Raji (cell line): ENCODE data around the gene RIPK3.

Source experiments
- POLR2A ChIP-seq: IDR thresholded peaks from 2 replicates; pipeline ENCODE4 v1.6.1; 2011; ENCODE audit warnings: low read depth, low read length, control low read depth; ENCODE audit not compliant: insufficient read depth

RIPK3 gene

GRCh38 chr14:24339284-24340151, at the start of gene RIPK3:
Gene RIPK3 (minus strand): TSS chr14:24339991. CDS start chr14:24339826, 165 bp downstream.
- TF ChIP-seq POLR2A: peak; percentile 66

DNA sequence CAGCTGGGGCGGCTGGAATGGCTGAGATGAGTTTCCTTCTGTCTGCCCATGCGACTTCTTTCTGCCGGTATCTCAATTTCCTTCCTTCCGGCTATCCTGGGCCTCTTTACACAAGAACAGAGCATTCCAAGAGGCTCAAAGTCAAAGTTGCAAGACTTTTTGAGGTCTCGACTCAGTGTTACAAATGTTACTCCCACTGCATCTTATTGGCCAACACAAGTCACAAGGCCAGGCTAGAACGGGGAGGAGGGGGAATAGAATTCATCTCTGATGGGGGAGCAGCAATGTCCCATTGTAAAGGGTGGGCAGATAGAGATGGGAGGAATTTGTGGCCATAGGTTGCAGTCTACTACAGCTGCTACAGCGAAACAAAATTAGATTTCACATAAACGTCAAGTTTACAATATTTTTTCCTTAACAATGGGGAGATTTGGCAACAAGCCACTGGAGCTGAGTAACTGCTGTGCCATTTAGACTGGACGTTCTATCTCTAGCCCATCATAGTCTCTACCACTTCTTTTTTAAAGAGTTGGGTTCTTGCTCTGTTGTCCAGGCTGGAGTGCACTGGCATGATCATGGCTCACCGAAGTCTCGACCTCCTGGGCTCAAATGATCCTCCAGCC, 49.5 kb upstream of the RIPK3 start:
- no peak for TF ChIP-seq POLR2A

DNA sequence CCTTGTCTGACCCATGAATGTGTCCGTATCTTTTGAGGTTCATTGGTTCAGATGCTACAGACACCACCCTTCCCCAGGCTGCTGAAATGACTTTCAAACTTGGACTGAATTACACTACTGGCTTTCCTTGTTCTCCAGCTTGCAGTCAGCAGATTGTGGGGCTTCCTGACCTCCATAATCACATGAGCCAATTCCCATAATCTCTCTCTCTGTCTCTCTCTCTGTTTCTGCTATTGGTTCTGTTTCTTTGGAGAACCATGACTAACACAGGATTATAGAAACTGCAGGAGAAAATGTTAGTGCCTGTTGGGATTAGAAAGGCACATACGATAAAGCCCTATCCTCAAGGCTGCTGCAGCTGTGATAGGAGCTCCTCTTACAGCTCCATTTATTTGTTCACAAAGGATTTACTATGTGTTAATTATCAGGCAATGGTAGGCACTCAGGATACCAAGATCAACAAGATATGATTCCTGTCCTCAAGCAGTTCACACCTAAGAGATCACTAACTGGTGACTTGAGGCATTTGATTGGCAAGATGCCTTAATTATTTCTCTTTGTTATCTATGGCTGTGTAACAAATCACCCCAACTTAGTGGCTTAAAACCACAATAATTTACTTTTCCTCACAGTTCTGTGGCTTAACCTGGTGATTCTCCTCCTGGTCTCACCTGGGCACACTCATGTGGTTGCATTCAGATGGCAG, 48.8 kb upstream of the RIPK3 start:
- no peak for TF ChIP-seq POLR2A

DNA sequence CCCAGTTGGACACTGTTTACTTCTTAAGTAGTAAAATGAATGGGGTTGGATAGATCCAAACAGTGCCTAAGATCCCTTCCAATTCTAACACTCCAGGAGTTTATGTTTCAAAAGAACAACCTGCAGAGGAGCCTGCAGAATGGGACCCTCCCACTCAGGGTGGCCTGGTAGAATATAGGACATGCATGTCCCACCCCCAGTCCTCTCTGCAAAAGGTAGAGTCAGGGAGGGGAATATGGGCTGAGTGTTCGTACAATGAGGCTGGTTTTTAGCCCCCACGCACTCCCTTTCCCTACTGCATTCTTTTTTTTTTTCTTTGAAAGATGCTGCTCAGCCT, 47.2 kb upstream of the RIPK3 start:
- no peak for TF ChIP-seq POLR2A

GRCh38 chr14:24385524-24385923, 45.7 kb upstream of the RIPK3 start:
- TF ChIP-seq POLR2A: no peak

- no peak for TF ChIP-seq POLR2A
Observed at GRCh38 chr14:24384169-24384568, 44.4 kb upstream of the RIPK3 start.

DNA sequence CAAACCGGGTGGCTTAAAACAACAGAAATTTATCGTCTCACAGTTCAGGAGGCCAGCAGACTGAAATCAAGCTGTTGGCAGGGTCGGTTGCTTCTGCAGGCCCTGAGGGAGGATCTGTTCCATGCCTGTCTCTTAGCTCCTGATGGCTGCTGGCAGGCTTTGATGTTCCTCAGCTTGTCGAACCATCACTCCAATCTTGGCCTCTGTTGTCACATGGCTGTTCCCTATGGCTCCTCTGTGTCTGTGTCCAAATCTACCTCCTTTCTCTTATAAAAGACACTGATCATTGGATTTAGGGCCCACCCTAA, 42.2 kb upstream of the RIPK3 start:
- no peak for TF ChIP-seq POLR2A

GRCh38 chr14:24381363-24382063, 41.7 kb upstream of the RIPK3 start:
- no peak for TF ChIP-seq POLR2A

- no peak for TF ChIP-seq POLR2A
Observed at GRCh38 chr14:24379907-24380730, 40.3 kb upstream of the RIPK3 start.

- no peak for TF ChIP-seq POLR2A
Observed at GRCh38 chr14:24378981-24379906, 39.5 kb upstream of the RIPK3 start.

DNA sequence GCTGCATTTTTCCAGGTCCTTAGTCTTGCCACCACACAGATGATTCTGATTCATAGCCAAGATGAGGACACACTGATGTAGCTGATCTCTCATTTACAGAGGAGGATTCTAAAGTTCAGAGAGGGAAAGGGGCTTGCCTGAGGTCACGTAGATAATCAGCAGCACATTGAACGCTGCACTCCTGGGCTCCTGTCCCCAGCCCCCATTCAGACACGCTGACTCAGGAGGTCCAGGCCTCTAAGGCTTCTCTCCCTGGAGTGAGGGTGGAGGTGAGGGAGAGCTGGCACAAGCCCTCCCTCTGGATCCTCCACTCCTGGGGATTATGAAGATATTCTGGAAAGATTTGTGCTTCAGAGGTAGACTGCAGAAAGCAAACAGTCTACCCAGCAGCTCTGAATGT, 38.5 kb upstream of the RIPK3 start:
- TF ChIP-seq POLR2A: no peak

DNA sequence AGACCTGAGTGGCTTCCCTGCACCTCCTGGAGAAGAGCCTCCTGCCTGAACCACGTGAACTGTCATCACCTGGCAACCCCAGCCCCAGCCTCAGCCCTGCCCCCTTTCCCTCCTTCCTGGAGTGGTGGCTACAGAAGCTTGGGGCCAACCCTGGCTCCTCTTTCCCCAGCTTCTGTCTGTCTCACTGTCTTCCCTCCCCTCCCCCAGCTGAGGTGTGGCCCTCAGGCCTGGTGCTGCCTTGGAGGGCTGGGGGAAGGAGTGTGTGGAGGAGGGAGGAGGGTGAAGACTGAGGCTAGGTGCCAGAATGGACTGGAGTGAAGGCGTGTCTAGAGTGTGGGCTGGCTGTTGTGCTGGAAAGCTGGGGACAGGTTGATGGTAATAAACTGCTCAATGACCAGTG, 37.9 kb upstream of the RIPK3 start:
- TF ChIP-seq POLR2A: no peak

GRCh38 chr14:24377126-24377525, 37.3 kb upstream of the RIPK3 start:
- TF ChIP-seq POLR2A: no peak

GRCh38 chr14:24376448-24377070, 36.8 kb upstream of the RIPK3 start:
- TF ChIP-seq POLR2A: no peak
